RWPE2 (cell line): ENCODE measurements around the gene SARNP.

Experiments
- ATAC-seq: fragments of 200-7000 bp; cut with Tn5 transposase; 3 replicates; pipeline ENCODE4 v1.9.1; 2021; ENCODE audit warnings: low read depth
- DNase-seq: peaks from one replicate; pipeline ENCODE4 v3.0.0-alpha.2; 2020; ENCODE audit warnings: low spot score
- H3K27ac ChIP-seq: fragments of 450-650 bp; 2 replicates; pipeline ENCODE4 v1.5.1; 2017; ENCODE audit warnings: mild to moderate bottlenecking; ENCODE audit not compliant: poor library complexity, severe bottlenecking
- H3K27me3 ChIP-seq: fragments of 250-450 bp; sonication (Bioruptor Pico); 2 replicates; pipeline ENCODE4 v1.5.1; 2021; ENCODE audit warnings: mild to moderate bottlenecking, moderate library complexity; ENCODE audit not compliant: insufficient read depth, poor library complexity, severe bottlenecking
- H3K36me3 ChIP-seq: fragments of 250-450 bp; sonication (Bioruptor Pico); 2 replicates; pipeline ENCODE4 v1.5.1; 2020; ENCODE audit warnings: low read depth, mild to moderate bottlenecking, moderate library complexity
- H3K4me1 ChIP-seq: fragments of 250-450 bp; sonication (Bioruptor Pico); 2 replicates; pipeline ENCODE4 v1.5.1; 2021; ENCODE audit warnings: mild to moderate bottlenecking, moderate library complexity; ENCODE audit not compliant: insufficient read depth, poor library complexity, severe bottlenecking
- H3K4me3 ChIP-seq: fragments of 250-450 bp; sonication (Bioruptor Pico); 2 replicates; pipeline ENCODE4 v1.5.1; 2021; ENCODE audit warnings: mild to moderate bottlenecking, moderate library complexity; ENCODE audit not compliant: severe bottlenecking
- H3K9me3 ChIP-seq: fragments of 250-450 bp; sonication (Bioruptor Pico); 2 replicates; pipeline ENCODE4 v1.5.1; 2021; ENCODE audit warnings: mild to moderate bottlenecking, moderate library complexity; ENCODE audit not compliant: severe bottlenecking
- TF ChIP-seq, protein P1 (sequence below): fragments of 450-650 bp; IDR thresholded peaks from one replicate; pipeline ENCODE4 v1.5.1; 2017; ENCODE audit warnings: mild to moderate bottlenecking, moderate library complexity; ENCODE audit not compliant: poor library complexity, severe bottlenecking

SARNP gene

DNA sequence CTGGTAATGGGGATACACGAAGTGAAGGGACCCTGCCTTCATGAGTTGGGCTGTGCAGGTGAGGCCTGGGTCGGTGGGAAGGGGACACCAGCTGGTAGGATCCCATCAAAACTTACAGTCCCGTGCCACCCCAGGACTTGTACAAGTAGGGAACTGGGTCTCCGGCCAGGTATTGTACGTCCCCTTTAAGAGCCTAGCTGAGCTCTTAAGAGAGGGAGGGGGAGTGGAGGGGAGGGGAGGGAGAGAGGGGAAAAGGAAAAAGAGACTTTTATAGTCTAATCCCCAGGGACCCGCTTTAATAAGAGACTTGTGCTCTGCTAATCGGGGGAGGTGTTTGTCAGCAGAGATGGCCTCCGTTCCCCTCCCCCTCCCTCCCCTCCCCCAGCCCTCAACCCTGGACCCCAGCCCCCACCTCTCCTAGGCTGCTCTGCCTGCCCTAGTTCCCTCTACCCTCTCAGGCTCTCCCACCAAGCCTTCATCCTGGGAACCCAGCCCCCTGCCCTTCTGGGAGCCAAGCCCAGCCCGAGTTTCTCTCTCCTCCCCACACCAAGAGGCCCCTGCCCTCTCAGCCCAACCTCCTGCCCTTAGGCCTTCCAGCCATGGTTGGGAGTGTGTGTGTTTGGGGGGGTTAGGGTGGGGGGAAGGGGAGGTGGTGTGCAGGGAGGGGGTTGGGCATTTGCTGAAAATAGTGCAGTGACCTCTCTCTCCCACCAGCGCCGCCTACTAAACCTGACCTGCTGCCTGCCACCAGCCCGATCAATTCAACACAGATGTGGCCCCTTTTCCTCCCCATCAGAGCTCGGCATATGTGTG, 72.0 kb downstream of the SARNP start:
- H3K27ac ChIP-seq, result no peak overlapping the region
- no peak for ATAC-seq
- H3K4me3 ChIP-seq, result no peak overlapping the region
- H3K9me3 ChIP-seq, result no peaks in the 10 kb centered on the region
- TF ChIP-seq, protein P1, sequence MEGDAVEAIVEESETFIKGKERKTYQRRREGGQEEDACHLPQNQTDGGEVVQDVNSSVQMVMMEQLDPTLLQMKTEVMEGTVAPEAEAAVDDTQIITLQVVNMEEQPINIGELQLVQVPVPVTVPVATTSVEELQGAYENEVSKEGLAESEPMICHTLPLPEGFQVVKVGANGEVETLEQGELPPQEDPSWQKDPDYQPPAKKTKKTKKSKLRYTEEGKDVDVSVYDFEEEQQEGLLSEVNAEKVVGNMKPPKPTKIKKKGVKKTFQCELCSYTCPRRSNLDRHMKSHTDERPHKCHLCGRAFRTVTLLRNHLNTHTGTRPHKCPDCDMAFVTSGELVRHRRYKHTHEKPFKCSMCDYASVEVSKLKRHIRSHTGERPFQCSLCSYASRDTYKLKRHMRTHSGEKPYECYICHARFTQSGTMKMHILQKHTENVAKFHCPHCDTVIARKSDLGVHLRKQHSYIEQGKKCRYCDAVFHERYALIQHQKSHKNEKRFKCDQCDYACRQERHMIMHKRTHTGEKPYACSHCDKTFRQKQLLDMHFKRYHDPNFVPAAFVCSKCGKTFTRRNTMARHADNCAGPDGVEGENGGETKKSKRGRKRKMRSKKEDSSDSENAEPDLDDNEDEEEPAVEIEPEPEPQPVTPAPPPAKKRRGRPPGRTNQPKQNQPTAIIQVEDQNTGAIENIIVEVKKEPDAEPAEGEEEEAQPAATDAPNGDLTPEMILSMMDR, result no peak
- H3K27me3 ChIP-seq, result no peaks in the 10 kb centered on the region
- peaks cover 6% of the 10 kb centered on the region for H3K36me3 ChIP-seq
- no peaks in the 10 kb centered on the region for H3K4me1 ChIP-seq
- DNase-seq, result no peak

DNA sequence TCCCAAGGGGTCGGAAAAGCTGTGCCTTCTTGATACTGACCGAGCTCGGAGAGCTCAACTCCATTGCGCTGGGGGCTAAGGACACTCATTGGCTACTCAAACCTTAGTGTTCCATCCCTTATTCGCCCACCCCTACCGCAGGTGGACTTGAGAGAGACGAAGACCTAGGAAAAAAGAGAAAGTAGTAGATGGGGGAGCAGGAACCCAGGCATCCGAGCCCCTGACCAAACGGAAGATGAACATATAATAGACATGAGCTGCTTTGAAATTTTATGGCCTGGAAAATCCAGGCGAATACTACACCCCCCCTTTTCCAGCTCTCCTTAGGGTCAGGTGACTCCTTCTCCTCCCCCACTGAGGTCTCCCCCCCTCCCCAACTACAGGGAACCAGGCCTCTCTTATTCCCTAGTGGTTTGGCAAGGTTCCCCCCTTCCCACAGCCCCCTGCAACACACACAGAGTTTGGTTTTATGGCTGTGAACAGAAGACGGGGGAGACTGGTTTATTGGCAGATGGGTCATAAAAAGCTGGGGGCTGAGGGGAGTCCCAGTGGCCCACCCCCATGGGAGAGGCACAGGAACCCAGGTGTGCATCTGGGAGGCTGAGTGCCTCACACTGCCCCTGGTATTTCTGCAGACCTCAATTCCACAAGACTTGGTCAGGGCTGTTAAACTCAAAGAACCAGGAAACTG, 73.0 kb downstream of the SARNP start:
- TF ChIP-seq, protein P1, result no peak
- H3K36me3 ChIP-seq, result peaks cover 4% of the 10 kb centered on the region; the same call in 1 of the 2 replicates
- no peak overlapping the region for H3K27ac ChIP-seq
- no peak for ATAC-seq
- peak overlapping the region; percentile 40 for H3K4me3 ChIP-seq
- H3K27me3 ChIP-seq, result no peaks in the 10 kb centered on the region
- no peaks in the 10 kb centered on the region for H3K9me3 ChIP-seq
- H3K4me1 ChIP-seq, result no peaks in the 10 kb centered on the region
- DNase-seq, result no peak

DNA sequence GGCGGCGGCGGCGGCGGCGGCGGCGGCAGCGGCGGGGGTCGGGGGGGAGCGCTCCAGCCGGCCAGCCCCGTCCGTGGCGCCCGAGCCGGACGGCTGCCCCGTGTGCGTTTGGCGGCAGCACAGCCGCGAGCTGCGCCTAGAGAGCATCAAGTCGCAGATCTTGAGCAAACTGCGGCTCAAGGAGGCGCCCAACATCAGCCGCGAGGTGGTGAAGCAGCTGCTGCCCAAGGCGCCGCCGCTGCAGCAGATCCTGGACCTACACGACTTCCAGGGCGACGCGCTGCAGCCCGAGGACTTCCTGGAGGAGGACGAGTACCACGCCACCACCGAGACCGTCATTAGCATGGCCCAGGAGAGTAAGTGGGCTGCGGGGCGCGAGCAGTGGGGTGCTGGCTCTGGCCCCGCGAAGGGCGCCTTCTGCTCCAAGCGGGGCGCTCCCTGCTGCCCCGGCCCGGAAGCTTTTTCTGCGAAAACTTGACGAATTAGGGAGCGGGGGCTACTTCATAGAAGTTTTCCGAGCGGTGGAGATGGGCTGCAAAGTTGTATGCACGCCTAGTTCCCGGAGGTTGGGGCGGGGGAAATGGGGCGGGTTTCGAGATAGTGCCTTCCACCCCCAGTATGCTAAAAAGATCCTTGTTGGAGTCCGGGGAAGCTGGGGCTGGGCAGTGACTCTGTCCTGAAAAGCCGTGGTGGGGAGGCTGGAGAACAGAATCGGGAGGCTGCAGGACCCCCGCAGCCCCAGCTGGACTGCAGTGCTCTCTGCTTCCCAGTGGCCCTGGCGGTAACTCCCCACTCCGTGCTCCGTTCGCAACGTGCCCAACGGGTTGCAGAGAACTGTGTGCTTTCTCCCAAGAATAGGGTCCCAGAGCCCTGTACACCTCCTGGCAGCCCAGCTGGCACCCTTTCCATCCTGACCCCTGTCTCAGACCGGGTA, 73.9 kb downstream of the SARNP start:
- TF ChIP-seq, protein P1, result peak; percentile 37
- Histone ChIP-seq H3K27ac (peak overlapping the region; percentile 30), H3K9me3 (no peaks in the 10 kb centered on the region), H3K27me3 (no peaks in the 10 kb centered on the region), H3K4me3 (peak overlapping the region; percentile 40), H3K4me1 (no peaks in the 10 kb centered on the region), H3K36me3 (peaks cover 4% of the 10 kb centered on the region; the same call in 1 of the 2 replicates)
- ATAC-seq (peak; percentile 51), DNase-seq (no peak)

DNA sequence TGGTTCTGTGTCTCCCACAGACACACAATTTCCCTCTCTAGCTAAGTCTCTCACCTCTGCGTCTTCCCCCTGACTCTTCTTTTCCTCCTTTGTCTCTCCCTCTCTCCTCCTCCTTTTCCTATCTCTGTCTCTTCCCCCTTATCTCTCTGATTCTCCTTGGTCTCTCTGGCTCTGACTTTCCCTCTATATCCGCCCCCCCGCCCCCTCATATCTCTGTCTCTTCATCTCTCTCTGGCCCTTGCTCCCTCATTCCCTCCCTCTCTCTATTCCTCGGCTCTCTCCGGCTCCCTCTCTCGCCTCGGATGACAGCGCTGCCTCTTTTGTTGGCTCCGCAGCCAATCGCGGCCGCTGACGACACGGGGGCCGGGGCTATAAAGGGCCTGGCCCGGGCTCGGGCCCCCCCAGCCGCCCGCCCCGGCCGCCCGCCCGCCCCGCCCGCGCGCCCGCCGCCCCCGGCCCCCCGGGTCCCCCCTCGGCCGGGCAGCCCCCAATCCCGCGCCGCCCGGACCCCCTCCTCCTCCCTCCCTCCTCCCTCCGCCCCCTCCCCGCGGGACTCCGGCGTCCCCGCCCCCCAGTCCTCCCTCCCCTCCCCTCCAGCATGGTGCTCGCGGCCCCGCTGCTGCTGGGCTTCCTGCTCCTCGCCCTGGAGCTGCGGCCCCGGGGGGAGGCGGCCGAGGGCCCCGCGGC, 74.7 kb downstream of the SARNP start, which contains the start of gene GDF11:
TSS of gene GDF11 (plus strand) at position 404 of the 687 bp plus-strand sequence. CDS start at position 599, 195 bp downstream.
- Histone ChIP-seq H3K4me3 (peak within 1 kb of the TSS; percentile 40), H3K27me3 (no peaks in the 10 kb centered on the region), H3K4me1 (peaks cover 3% of the 10 kb centered on the region), H3K27ac (peak within 1 kb of the TSS; percentile 30), H3K9me3 (no peaks in the 10 kb centered on the region), H3K36me3 (peaks cover 4% of the 10 kb centered on the region; the same call in 1 of the 2 replicates)
- TF ChIP-seq, protein P1, result no peak
- ATAC-seq (peak; percentile 51), DNase-seq (no peak)
